Activated CD4-positive, alpha-beta T cell treated with anti-CD3 and anti-CD28 coated beads for 24 hours (primary cell): ENCODE results near the gene PLXND1.
"Not testable (repeated sequence)": the region's sequence is repeated elsewhere in the genome, so short reads cannot be mapped to it uniquely, and the experiment has no call there.

ENCODE experiments used
- DNase-seq, 2 donors: peaks; one replicate each; pipeline ENCODE4 v3.0.0-alpha.2; 2020; ENCODE audit warnings: low read depth in 2 of 2

The PLXND1 gene

GRCh38 chr3:129529436-129530210 lies 76.9 kb downstream of the PLXND1 start:
- no peak for DNase-seq

GRCh38 chr3:129528589-129529100 lies 77.8 kb downstream of the PLXND1 start, which contains the start of gene RHO:
Gene RHO, plus strand, starts transcription at chr3:129528639. Its CDS starts 95 bp downstream, at chr3:129528734.
- DNase-seq: no peak

- DNase-seq: no peak
These were observed 79.2 kb downstream of the PLXND1 start for GRCh38 chr3:129527262-129527661.

GRCh38 chr3:129526121-129526900 lies 80.2 kb downstream of the PLXND1 start:
- no peak for DNase-seq

- DNase-seq: no peak
These were observed 81.0 kb downstream of the PLXND1 start for GRCh38 chr3:129525341-129525968.

- DNase-seq: no peak
These were observed 82.4 kb downstream of the PLXND1 start for GRCh38 chr3:129524081-129524480.

GRCh38 chr3:129522953-129523352 lies 83.5 kb downstream of the PLXND1 start:
- no peak for DNase-seq

GRCh38 chr3:129521611-129522010 lies 84.9 kb downstream of the PLXND1 start:
- no peak for DNase-seq

- no peak for DNase-seq
These were observed 85.5 kb downstream of the PLXND1 start for GRCh38 chr3:129520960-129521359.

GRCh38 chr3:129519896-129520715 lies 86.4 kb downstream of the PLXND1 start:
- no peak for DNase-seq

GRCh38 chr3:129519449-129519848 lies 87.0 kb downstream of the PLXND1 start:
- DNase-seq: no peak

GRCh38 chr3:129518581-129518980 lies 87.9 kb downstream of the PLXND1 start:
- DNase-seq: no peak

GRCh38 chr3:129518038-129518561 lies 88.4 kb downstream of the PLXND1 start:
- DNase-seq: no peak

- no peak for DNase-seq
These were observed 89.0 kb downstream of the PLXND1 start for GRCh38 chr3:129517516-129517915.

GRCh38 chr3:129515821-129516432 lies 90.5 kb downstream of the PLXND1 start:
- not testable (repeated sequence) for DNase-seq

GRCh38 chr3:129515108-129515820 lies 91.2 kb downstream of the PLXND1 start:
- not testable (repeated sequence) for DNase-seq

- no peak for DNase-seq
These were observed 91.9 kb downstream of the PLXND1 start for GRCh38 chr3:129514563-129514962.

GRCh38 chr3:129514110-129514509 lies 92.4 kb downstream of the PLXND1 start:
- no peak for DNase-seq

GRCh38 chr3:129513705-129514104 lies 92.8 kb downstream of the PLXND1 start:
- DNase-seq: no peak

- no peak for DNase-seq
These were observed 93.9 kb downstream of the PLXND1 start for GRCh38 chr3:129512595-129512994.
